Right atrium auricular region (tissue), 2 donors: Measurements from ENCODE around the gene KRTAP19-6. TPM values are rescaled to one million over a fixed set of nuclear protein-coding genes. Genes with fewer than 3 reads are reported as not detected.

Source experiments
- DNase-seq: peaks from one replicate; pipeline ENCODE4 v3.0.0-alpha.2; 2019; ENCODE audit warnings: low spot score
- H3K27ac ChIP-seq, 2 donors: fragments of 200-600 bp; sonication (generic); 1 replicate in 1 of 2; 2 replicates in 1 of 2; pipeline ENCODE4 v1.5.1; 2016 to 2019
- H3K27me3 ChIP-seq, 2 donors: fragments of 200-600 bp; sonication (generic); one replicate each; pipeline versions ENCODE4 v1.5.1 to v1.6.0; 2017 to 2019
- H3K36me3 ChIP-seq: fragments of 200-600 bp; sonication (generic); one replicate; pipeline ENCODE4 v1.5.1; 2016
- H3K4me1 ChIP-seq, 2 donors: fragments of 200-600 bp; sonication (generic); one replicate each; pipeline versions ENCODE4 v1.5.1 to v1.6.0; 2017 to 2019
- H3K4me3 ChIP-seq, 2 donors: fragments of 200-600 bp; sonication (generic); 1 replicate in 1 of 2; 2 replicates in 1 of 2; pipeline ENCODE4 v1.5.1; 2017 to 2019; ENCODE audit warnings: mild to moderate bottlenecking in 1 of 2, moderate library complexity in 1 of 2
- H3K9me3 ChIP-seq, 2 donors: fragments of 200-600 bp; sonication (generic); one replicate each; pipeline ENCODE4 v1.5.1; 2019
- total RNA-seq, 2 donors: library from RNA; depleted of rRNA; stranded (reverse); fragments of >200 nt; gene quantifications; one replicate each; pipeline ENCODE4 v1.1.0, GENCODE V29; 2016
- TF ChIP-seq, protein P1 (sequence below), 2 donors: fragments of 200-600 bp; sonication (generic); IDR thresholded peaks; one replicate each; pipeline ENCODE4 v1.5.1; 2019; ENCODE audit warnings: antibody characterized with exemption in 2 of 2

KRTAP19-6 gene
- total RNA-seq, 2 donors from 2014 or later, result not detected

DNA sequence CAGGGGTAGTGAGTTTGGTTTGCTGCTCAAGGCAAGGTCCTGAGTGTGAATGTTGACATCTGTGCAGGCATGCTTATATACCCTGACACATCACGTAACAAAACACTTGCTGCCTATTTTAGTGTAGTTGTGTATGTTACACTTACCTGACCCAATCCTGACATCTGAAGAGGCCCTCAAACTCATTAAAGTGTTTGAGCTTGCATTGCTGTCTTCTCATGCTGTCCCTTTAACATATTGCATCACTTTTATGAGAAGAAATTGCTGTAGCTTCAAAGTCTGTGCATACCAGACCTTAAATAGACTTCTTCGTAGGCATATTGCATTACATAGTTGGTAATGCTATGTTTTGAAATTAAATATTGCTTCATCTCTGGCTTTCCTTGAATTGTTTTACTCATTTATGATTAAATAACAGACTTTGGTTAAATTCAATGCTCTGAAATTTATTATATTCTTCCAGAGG, 49.7 kb downstream of the KRTAP19-6 start, which contains the start of gene KRTAP19-3:
KRTAP19-3 (minus strand) TSS at position 51 of the 466 bp plus-strand sequence. CDS start 56 bp downstream, outside the sequence.
- H3K9me3 ChIP-seq, result no peaks in the 10 kb centered on the region
- H3K4me1 ChIP-seq, result no peaks in the 10 kb centered on the region
- DNase-seq, result no peak
- H3K27ac ChIP-seq, result no peak within 1 kb of the TSS
- TF ChIP-seq, protein P1, sequence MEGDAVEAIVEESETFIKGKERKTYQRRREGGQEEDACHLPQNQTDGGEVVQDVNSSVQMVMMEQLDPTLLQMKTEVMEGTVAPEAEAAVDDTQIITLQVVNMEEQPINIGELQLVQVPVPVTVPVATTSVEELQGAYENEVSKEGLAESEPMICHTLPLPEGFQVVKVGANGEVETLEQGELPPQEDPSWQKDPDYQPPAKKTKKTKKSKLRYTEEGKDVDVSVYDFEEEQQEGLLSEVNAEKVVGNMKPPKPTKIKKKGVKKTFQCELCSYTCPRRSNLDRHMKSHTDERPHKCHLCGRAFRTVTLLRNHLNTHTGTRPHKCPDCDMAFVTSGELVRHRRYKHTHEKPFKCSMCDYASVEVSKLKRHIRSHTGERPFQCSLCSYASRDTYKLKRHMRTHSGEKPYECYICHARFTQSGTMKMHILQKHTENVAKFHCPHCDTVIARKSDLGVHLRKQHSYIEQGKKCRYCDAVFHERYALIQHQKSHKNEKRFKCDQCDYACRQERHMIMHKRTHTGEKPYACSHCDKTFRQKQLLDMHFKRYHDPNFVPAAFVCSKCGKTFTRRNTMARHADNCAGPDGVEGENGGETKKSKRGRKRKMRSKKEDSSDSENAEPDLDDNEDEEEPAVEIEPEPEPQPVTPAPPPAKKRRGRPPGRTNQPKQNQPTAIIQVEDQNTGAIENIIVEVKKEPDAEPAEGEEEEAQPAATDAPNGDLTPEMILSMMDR (IDR thresholded peaks at IDR 0.05), result no peak
- H3K27me3 ChIP-seq, result no peaks in the 10 kb centered on the region
- H3K36me3 ChIP-seq, result no peaks in the 10 kb centered on the region
- no peak within 1 kb of the TSS for H3K4me3 ChIP-seq

Other genes with a start within 250 kb of the KRTAP19-6 start
- gene KRTAP26-1, start 221.5 kb downstream of the KRTAP19-6 start, total RNA-seq, result not detected
- gene KRTAP27-1, start 204.2 kb downstream of the KRTAP19-6 start, total RNA-seq, result not detected
- not detected for gene KRTAP23-1, start 193.3 kb downstream of the KRTAP19-6 start, total RNA-seq
- gene KRTAP13-2, start 169.6 kb downstream of the KRTAP19-6 start, total RNA-seq, result not detected
- not detected for gene KRTAP13-1, start 145.8 kb downstream of the KRTAP19-6 start, total RNA-seq
- gene KRTAP13-3, start 115.9 kb downstream of the KRTAP19-6 start, total RNA-seq, result not detected
- not detected for gene KRTAP13-4, start 111.6 kb downstream of the KRTAP19-6 start, total RNA-seq
- gene KRTAP15-1, start 101.6 kb downstream of the KRTAP19-6 start, total RNA-seq, result not detected
- not detected for gene KRTAP19-1, start 61.5 kb downstream of the KRTAP19-6 start, total RNA-seq
- gene KRTAP19-2, start 54.4 kb downstream of the KRTAP19-6 start, total RNA-seq, result not detected
- gene KRTAP19-3, start 49.9 kb downstream of the KRTAP19-6 start, total RNA-seq, result not detected
- gene KRTAP19-4, start 44.7 kb downstream of the KRTAP19-6 start, total RNA-seq, result not detected
- not detected for gene KRTAP19-5, start 39.7 kb downstream of the KRTAP19-6 start, total RNA-seq
- gene KRTAP19-7, start 19.4 kb upstream of the KRTAP19-6 start, total RNA-seq, result not detected
- gene KRTAP22-2, start 48.5 kb upstream of the KRTAP19-6 start, total RNA-seq, result not detected
- gene KRTAP6-3, start 50.6 kb upstream of the KRTAP19-6 start, total RNA-seq, result not detected
- not detected for gene KRTAP6-2, start 57.0 kb upstream of the KRTAP19-6 start, total RNA-seq
- not detected for gene KRTAP22-1, start 59.2 kb upstream of the KRTAP19-6 start, total RNA-seq
- not detected for gene KRTAP6-1, start 72.1 kb upstream of the KRTAP19-6 start, total RNA-seq
- not detected for gene KRTAP20-1, start 74.6 kb upstream of the KRTAP19-6 start, total RNA-seq
- not detected for gene KRTAP20-4, start 78.8 kb upstream of the KRTAP19-6 start, total RNA-seq
- gene KRTAP20-2, start 93.3 kb upstream of the KRTAP19-6 start, total RNA-seq, result not detected
- gene KRTAP20-3, start 101.0 kb upstream of the KRTAP19-6 start, total RNA-seq, result not detected
- gene KRTAP21-3, start 176.9 kb upstream of the KRTAP19-6 start, total RNA-seq, result not detected
- not detected for gene KRTAP21-2, start 205.4 kb upstream of the KRTAP19-6 start, total RNA-seq
- not detected for gene KRTAP21-1, start 213.6 kb upstream of the KRTAP19-6 start, total RNA-seq